NCI-H774 (cell line): ENCODE measurements around the gene GPD1.
"Not testable (repeated sequence)": the region's sequence is repeated elsewhere in the genome, so short reads cannot be mapped to it uniquely, and the experiment has no call there.

Experiments
- DNase-seq: peaks from one replicate; lab custom pipeline; 2025; lab: John Stamatoyannopoulos, UW

Gene GPD1

GRCh38 chr12:50123203-50123602, 19.4 kb downstream of the GPD1 start:
- DNase-seq = no peak

- peak; percentile 63 for DNase-seq
Measured at GRCh38 chr12:50127546-50127945, 23.7 kb downstream of the GPD1 start.

DNA sequence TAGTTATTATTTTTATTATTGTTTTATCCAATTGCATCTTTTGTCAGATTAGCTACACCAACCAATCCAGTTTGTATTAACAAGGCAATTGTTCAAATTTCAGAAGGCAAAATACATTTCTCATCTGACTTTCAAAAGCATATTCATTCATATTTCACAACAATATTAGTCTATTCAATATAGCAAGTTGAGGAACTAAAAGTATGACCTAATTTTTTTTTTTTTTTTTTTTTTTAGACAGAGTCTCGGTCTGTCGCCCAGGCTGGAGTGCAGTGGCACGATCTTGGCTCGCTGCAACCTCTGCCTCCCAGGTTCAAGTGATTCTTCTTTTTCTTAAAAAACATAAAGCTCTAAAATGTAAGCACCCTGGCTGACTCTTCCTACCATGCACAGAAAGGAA, 25.5 kb downstream of the GPD1 start:
- no peak for DNase-seq

DNA sequence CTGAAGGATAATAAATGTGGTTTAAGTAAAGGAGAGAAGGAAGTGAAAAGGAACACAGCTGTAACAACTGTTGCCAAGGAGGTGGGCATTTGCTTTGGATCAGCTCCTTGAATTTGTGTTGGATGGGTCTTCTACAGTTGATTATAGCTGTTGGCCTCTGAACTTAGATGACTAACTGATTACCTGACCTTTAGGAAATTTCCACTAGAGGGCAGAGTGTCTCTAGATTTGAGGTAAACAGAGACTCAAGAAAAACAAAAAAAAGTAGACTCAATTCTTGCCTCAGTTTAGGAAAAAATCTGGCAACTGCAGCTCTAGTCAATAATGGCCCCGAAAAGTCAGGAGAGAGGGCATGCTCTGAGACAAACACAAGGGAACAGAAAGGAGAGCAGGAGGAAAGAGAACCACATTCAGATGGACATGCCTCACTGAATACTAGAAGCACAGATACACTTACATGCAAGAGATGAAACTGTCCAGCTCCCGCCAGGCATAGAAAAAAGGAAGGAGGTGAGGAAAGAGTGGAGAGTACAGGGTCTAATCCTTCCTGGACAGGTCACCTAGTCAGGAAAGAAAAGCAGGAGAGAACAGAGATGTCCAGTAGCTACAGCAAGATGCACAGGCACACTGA, 28.8 kb downstream of the GPD1 start:
- no peak for DNase-seq

DNA sequence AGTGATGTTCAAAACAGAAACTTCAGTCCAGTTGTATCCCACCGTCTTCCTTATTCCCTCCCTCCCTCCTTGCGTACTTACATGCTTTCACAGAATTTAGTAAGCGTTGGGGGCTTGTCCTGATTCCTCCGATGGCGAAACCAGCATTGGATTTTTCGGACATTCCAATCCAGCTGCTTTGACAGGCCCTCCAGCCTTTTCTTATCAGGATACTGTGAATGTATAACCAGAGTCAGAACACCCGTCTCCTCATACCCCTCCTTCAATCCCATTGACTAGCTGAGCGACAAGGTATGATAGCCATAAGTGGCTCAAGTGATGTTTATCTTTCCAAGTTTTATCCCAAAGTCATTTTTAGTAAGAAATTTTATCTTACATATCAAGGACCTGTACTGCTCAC, 39.2 kb downstream of the GPD1 start:
- DNase-seq = no peak

- no peak for DNase-seq
Measured at GRCh38 chr12:50145439-50145838, 41.6 kb downstream of the GPD1 start.

DNA sequence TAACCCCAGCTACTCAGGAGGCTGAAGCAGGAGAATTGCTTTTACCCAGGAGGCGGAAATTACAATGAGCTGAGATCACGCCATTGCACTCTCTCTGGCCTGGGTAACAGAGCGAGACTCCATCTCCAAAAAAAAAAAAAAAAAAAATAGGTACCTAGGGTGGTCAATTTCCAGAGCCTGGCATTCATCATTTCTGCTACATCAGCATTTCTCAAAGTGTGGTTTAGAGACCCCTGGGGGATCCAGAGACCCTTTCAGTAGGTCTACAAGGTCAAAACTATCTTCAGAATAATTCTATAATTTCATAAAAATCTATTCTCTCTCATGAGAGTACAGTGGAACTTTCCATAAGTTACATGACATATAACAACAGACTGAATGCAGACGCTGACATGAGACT, 43.5 kb downstream of the GPD1 start:
- no peak for DNase-seq

- DNase-seq = not testable (repeated sequence)
Measured at GRCh38 chr12:50148011-50148410, 44.2 kb downstream of the GPD1 start.

GRCh38 chr12:50149311-50149710, 45.5 kb downstream of the GPD1 start:
- DNase-seq = no peak

DNA sequence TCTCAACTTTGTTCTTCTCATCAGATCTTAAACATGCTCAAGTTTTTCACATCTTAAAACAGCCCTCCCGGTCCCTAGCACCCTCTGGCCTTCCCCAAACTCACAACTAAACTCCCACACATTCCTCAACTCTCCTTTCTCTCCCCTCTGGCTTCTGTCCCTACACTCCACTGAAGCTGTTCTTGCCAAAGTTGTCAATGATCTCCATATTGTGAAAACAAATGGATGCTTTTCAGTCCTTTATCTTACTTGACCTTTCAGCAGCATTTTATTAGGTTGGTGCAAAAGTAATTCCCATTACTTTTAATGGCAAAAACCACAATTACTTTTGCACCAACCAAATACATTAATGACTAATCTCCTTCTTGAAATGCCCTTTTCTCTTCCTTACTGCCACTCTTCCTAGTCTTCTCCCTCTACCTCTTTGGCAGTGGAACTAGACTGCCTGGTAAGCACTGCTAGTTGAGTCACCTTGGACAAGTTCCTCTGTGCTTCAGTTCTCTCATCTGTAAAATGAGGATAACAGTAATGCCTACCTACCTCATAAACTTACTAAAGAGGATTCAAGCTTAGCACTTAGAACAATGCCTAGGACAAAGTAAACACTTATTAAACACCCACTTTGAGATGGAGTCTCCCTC, 47.4 kb downstream of the GPD1 start:
- no peak for DNase-seq

- DNase-seq = not testable (repeated sequence)
Measured at GRCh38 chr12:50154947-50155346, 51.1 kb downstream of the GPD1 start.

DNA sequence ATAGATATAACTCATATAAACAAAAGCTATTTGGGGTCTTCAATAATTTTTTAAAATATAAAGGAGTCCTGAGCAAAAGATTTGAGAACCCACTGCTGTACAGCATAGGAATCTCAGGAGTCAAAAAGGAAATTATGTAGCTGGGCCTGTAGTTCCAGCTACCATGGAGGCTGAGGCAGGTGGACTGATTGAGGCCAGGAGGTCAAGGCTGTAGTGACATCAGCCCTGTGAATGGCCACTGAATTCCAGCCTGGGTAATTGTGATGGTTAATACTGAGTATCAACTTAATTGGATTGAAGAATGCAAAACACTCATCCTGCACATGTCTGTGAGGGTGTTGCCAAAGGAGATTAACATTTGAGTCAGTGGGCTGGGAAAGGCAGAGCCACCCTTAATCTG, 52.8 kb downstream of the GPD1 start:
- DNase-seq = no peak

- no peak for DNase-seq
Measured at GRCh38 chr12:50157259-50157658, 53.5 kb downstream of the GPD1 start.

GRCh38 chr12:50160643-50161042, 56.8 kb downstream of the GPD1 start:
- no peak for DNase-seq
